GM21423 (cell line): ENCODE measurements around the gene MRLN.
"Not testable (repeated sequence)": the region's sequence is repeated elsewhere in the genome, so short reads cannot be mapped to it uniquely, and the experiment has no call there.

Experiments used
- ATAC-seq: cut with Tn5 transposase; IDR thresholded peaks from one replicate; pipeline ENCODE4 v1.9.1; 2021; ENCODE audit warnings: mild to moderate bottlenecking, moderate library complexity; ENCODE audit not compliant: unreplicated experiment

Gene MRLN

GRCh38 chr10:59753267-59753666, at the start of gene MRLN:
Gene MRLN, minus strand, starts transcription at chr10:59753455.
- ATAC-seq, result no peak

DNA sequence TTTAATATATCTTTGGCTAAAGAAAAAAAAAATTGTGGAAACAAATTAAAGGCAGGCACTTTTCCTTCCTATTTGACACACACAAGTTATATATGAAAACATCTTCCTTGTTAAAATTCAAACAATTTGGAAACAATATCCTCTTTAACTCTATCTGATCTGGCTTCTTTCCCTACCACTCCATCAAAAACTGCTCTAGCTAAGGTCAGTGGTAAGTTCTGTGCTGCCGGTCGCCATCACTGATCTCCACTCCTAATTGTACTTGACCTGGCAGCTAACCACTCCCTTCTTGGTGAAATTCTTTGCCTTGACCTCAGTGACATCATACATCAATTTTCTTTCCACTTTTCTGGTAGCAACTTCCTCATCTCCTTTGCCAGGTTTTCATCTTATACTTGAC, 47.9 kb upstream of the MRLN start:
- ATAC-seq, result no peak

DNA sequence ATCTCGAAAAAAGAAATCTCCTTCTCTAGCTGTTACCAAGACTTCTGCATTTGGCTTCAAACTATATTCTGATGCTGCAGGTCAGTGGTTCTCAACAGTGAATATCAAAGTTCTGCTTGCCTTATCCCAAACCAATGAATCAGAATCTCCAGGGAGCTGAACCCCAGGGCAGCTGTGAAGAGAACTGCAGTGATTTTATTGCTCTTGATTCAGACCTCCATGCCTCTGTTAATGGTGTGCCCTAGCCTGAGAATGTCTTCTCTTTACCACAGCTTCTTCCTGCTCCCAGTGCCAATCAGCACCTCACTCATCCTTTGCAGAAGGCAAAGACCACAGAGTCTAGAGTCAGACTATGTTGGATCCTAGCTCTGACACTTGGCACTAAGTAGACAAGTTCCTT, 46.2 kb upstream of the MRLN start:
- no peak for ATAC-seq

GRCh38 chr10:59793919-59794318, 40.7 kb upstream of the MRLN start:
- ATAC-seq, result no peak

DNA sequence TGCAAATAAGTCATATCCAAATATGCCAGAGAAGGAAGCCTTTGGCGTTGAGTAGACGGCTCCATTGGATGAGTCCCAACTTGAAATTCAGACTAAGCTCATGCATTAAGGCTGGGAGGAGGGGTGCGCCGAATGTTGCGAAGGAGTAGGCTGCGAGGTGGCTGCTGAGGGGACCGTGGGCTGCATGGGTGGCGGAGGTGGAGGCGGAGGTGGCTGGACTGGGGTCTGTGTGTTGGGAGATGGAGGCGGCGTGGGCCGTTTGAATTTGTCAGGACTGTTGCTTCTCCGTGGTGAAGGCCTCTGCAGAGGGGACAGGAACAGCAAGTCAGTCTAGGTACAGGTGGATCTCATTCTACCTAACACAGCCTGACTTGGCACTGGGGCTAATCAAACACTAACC, 39.6 kb upstream of the MRLN start:
- ATAC-seq, result no peak

- no peak for ATAC-seq
Measured at GRCh38 chr10:59791601-59792000, 38.3 kb upstream of the MRLN start.

DNA sequence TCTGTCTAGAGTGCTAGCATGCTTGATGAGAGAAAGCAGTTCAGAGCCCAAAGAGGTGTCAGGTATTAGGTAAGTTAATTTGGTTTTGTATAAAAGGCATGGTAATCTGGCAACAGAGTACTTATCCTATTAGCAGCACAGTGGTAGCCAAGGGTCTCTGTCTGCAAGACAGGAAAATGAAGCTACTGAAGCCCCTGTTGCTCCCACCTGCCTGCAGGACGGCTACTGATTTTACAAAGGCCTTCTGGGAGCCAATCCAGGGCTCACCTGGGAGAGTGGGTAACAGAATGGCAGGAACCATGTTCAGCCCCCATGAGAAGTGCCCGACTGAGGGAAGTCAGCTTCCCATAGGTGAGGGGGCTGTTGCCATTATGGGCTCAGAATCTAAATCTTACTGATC, 36.8 kb upstream of the MRLN start:
- not testable (repeated sequence) for ATAC-seq

DNA sequence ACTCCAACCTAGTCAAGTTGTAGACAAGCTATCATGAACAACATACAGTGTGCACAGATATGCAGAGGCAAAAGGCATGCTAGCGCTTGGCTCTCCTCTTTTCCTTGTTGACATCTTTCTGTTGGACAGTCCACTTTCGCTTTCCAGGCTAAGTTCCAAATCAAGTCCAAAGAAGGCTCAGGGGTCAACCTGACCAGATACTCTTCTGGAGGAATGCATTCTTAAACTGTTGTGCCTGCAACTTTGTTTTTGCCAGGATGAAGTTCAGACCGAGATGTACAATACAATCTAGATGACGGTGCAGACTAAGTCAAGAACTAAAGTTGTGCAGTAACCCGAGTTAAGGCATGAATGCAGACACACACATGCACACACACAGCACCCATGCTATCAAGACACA, 35.7 kb upstream of the MRLN start:
- ATAC-seq, result not testable (repeated sequence)

DNA sequence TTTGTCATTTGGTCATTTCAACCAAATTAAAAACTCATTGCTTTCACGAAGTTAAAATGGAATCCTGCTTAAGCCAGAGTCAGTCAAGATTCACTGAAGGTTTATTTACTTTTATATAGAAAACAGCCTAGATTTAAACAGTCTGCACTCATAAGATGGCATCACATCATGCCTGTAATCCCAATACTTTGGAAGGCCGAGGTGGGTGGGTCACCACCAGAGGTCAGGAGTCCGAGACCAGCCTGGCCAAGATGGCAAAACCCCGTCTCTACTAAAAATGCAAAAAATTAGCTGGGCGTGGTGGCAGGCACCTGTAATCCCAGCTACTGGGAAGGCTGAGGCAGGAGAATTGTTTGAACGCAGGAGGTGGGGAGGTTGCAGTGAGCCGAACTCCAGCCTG, 33.8 kb upstream of the MRLN start:
- ATAC-seq, result not testable (repeated sequence)

DNA sequence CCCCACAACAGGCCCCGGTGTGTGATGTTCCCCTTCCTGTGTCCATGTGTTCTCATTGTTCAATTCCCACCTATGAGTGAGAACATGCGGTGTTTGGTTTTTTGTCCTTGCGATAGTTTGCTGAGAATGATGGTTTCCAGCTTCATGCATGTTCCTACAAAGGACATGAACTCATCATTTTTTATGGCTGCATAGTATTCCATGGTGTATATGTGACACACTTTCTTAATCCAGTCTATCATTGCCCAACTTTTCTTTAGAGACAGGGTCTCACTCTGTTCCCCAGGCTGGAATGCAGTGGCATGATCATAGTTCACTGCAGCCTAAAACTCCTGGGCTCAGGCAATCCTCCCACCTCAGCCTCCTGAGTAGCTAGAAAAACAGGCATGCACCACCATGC, 32.2 kb upstream of the MRLN start:
- ATAC-seq, result not testable (repeated sequence)

DNA sequence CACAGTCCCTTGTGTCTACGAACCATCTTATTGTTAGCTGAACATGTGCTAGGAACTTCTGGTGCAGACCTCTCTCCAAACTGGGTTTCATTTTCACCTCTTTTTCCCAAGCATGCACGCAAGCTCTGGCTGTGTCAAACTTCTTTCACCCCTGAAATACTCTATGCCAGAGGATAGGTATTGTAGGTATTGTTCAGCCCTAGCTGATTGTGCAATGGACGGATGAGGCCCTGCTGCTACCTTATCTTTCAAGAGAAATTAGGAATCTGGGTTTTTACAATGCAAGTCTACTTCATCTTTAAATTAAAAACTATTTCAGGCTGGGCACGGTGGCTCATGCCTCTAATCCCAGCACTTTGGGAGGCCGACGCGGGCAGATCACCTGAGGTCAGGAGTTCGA, 28.3 kb upstream of the MRLN start:
- no peak for ATAC-seq

GRCh38 chr10:59779756-59780533, 26.7 kb upstream of the MRLN start:
- ATAC-seq, result no peak

DNA sequence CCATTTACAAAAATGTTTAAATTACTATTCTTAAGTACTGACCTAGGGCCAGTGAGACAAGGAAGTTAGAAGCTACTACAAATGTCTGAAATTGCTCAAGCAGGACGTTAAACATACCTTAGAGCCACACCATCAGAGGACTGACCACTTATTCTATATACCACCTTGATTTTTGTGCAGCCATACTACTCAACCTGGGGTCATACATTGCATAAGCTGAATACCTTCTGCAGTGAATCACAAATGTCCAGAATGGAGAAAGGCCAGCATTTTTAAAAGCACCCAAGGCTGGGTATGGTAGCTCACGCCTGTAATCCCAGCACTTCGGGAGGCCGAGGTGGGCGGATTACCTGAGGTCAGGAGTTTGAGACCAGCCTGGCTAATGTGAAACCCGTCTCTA, 21.2 kb upstream of the MRLN start:
- ATAC-seq, result no peak

GRCh38 chr10:59773088-59773487, 19.8 kb upstream of the MRLN start:
- no peak for ATAC-seq

- no peak for ATAC-seq
Measured at GRCh38 chr10:59771162-59771807, 18.0 kb upstream of the MRLN start.

- ATAC-seq, result no peak
Measured at GRCh38 chr10:59770689-59771088, 17.4 kb upstream of the MRLN start.

DNA sequence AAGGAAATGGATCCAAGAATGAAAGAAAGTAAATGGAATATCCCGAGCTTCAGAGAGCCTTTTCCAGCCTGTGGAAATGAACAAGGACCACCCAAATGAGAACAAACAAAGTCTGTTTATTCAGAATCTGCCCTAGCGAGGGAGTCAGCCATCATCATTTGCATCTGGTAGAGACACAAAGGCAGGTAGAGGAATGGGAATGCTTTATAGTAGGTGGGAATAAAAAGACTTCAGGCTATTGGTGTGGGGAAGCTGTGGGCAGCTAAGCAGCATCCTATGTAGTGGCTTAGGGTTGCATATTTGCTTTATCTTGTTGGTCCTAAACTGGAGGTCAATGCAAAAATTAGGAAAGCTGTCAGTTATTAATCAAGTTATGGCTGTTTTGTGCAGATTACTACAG, 9.2 kb upstream of the MRLN start:
- ATAC-seq, result no peak

GRCh38 chr10:59757966-59758365, 4.7 kb upstream of the MRLN start:
- ATAC-seq, result no peak

- no peak for ATAC-seq
Measured at GRCh38 chr10:59754951-59755350, 1.7 kb upstream of the MRLN start.

DNA sequence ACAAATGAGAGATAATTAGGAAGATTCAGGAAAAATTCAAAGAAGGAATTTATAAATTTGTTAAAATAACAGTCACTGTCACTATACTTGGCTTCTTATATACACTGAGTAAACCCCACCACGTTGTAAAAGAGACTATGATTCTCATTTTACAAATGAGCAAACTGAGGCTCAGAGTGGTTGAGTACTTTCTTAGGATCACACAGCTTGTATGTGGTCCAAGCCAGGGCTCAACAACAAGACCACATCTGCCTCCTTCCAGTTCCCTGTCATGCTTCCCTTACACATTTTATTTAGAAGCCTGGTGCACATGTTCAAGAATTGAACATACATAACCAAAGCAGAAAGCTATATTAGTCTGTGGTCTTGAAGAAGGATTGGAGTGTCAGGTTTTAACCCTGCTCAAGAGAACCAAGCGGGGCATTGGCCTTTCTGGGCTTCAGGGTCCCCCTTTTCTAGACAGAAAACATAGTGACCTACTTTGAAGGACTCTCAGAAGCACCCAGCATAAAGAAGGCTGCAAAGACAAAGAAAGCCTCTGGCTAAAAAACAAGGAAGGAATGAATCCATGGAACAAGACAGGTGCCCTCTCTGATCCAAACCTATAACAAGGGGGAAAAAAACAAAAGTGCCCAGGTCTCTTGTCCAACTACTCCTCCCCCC, 846 bp downstream of the MRLN start:
- ATAC-seq, result no peak

- ATAC-seq, result no peak
Measured at GRCh38 chr10:59750155-59750945, 2.9 kb downstream of the MRLN start.
